Lower leg skin (tissue), 3 donors: Measurements from ENCODE around the gene TRDMT1.

ENCODE experiments used
- POLR2A ChIP-seq, 2 donors: fragments of 450-650 bp; IDR thresholded peaks; one replicate each; pipeline ENCODE4 v1.6.1; 2016 to 2017; ENCODE audit warnings: antibody characterized with exemption in 2 of 2, mild to moderate bottlenecking in 1 of 2, moderate library complexity in 1 of 2
- TF ChIP-seq, protein P1 (sequence below), 3 donors: fragments of 450-650 bp; IDR thresholded peaks; one replicate each; pipeline ENCODE4 v1.5.1; 2016; ENCODE audit warnings: antibody characterized with exemption in 3 of 3, mild to moderate bottlenecking in 3 of 3, moderate library complexity in 2 of 3

GRCh38 chr10:17122052-17122451, 79.4 kb downstream of the TRDMT1 start:
- TF ChIP-seq POLR2A (IDR thresholded peaks at IDR 0.05): no peak
- TF ChIP-seq, protein P1, sequence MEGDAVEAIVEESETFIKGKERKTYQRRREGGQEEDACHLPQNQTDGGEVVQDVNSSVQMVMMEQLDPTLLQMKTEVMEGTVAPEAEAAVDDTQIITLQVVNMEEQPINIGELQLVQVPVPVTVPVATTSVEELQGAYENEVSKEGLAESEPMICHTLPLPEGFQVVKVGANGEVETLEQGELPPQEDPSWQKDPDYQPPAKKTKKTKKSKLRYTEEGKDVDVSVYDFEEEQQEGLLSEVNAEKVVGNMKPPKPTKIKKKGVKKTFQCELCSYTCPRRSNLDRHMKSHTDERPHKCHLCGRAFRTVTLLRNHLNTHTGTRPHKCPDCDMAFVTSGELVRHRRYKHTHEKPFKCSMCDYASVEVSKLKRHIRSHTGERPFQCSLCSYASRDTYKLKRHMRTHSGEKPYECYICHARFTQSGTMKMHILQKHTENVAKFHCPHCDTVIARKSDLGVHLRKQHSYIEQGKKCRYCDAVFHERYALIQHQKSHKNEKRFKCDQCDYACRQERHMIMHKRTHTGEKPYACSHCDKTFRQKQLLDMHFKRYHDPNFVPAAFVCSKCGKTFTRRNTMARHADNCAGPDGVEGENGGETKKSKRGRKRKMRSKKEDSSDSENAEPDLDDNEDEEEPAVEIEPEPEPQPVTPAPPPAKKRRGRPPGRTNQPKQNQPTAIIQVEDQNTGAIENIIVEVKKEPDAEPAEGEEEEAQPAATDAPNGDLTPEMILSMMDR (IDR thresholded peaks at IDR 0.05): no peak
